ENCODE measurements around the gene TMEM38A.

- no peak for TF ChIP-seq ZC3H10 (CRISPR knock-in tag; IDR thresholded peaks at IDR 0.05)
- no peak for TF ChIP-seq CSRNP3 (CRISPR knock-in tag; IDR thresholded peaks at IDR 0.05)
- TF ChIP-seq ZFP30 (CRISPR knock-in tag; IDR thresholded peaks at IDR 0.05), result no peak
- no peak for TF ChIP-seq TOX (CRISPR knock-in tag; IDR thresholded peaks at IDR 0.05; ENCODE audit: borderline replicate concordance)
- TF ChIP-seq PPARA (CRISPR knock-in tag; IDR thresholded peaks at IDR 0.05; ENCODE audit: borderline replicate concordance), result no peak
- TF ChIP-seq CREB5 (CRISPR knock-in tag; IDR thresholded peaks at IDR 0.05; ENCODE audit: low read depth), result no peak
- TF ChIP-seq ARNTL (CRISPR knock-in tag; IDR thresholded peaks at IDR 0.05; ENCODE audit: borderline replicate concordance, low read depth), result no peak
- TF ChIP-seq SNAI2 (CRISPR knock-in tag; IDR thresholded peaks at IDR 0.05), result no peak
- TF ChIP-seq BACH2 (CRISPR knock-in tag; IDR thresholded peaks at IDR 0.05; ENCODE audit: borderline replicate concordance), result no peak
- TF ChIP-seq GLIS3 (CRISPR knock-in tag; IDR thresholded peaks at IDR 0.05), result no peak
- no peak for TF ChIP-seq PATZ1 (CRISPR knock-in tag; IDR thresholded peaks at IDR 0.05; ENCODE audit: borderline replicate concordance)
- no peak for TF ChIP-seq ZNF70 (CRISPR knock-in tag; IDR thresholded peaks at IDR 0.05)
- TF ChIP-seq ZFP3 (CRISPR knock-in tag; IDR thresholded peaks at IDR 0.05), result no peak
Observed at GRCh38 chr19:16655727-16656126, 5.2 kb upstream of the TMEM38A start.
